ENCODE data around the gene TNNT3.

GRCh38 chr11:1909524-1909923, 10.0 kb upstream of the TNNT3 start:
- no peak for TF ChIP-seq POLR2AphosphoS5 (IDR thresholded peaks at IDR 0.05; ENCODE audit: low read depth, low read length)
- TF ChIP-seq POLR2A (IDR thresholded peaks at IDR 0.05; ENCODE audit: borderline replicate concordance, extremely low read depth, insufficient read depth, insufficient read length) = no peak
- TF ChIP-seq EZH2 (IDR thresholded peaks at IDR 0.05) = no peak
- TF ChIP-seq ATF3 (IDR thresholded peaks at IDR 0.05) = no peak
- no peak for TF ChIP-seq EZH2phosphoT487 (IDR thresholded peaks at IDR 0.05; ENCODE audit: borderline replicate concordance)
- TF ChIP-seq ZBTB33 (IDR thresholded peaks at IDR 0.05; ENCODE audit: extremely low read depth, insufficient replicate concordance, low read length) = no peak
- TF ChIP-seq CTCF (IDR thresholded peaks at IDR 0.05 in 2 of 3, conservative IDR thresholded peaks at IDR 0.05 in 1 of 3; ENCODE audit: borderline replicate concordance in 1 of 3, insufficient read depth in 1 of 3, low read depth in 2 of 3, low read length in 2 of 3) = no peak
- TF ChIP-seq SP1 (IDR thresholded peaks at IDR 0.05; ENCODE audit: low read depth) = no peak
